Omental fat pad (tissue), 4 donors: ENCODE measurements around the gene FGF2. TPM values are rescaled to one million over a fixed set of nuclear protein-coding genes. Genes with fewer than 3 reads are reported as not detected.
A peak's percentile ranks its signal among the peaks of the same experiment; 100 is the strongest.
"Not testable (repeated sequence)": the region's sequence is repeated elsewhere in the genome, so short reads cannot be mapped to it uniquely, and the experiment has no call there.

Source experiments
- ATAC-seq: fragments of 150-250 bp; one replicate; pipeline ENCODE4 v1.9.1; 2016; ENCODE audit warnings: mild to moderate bottlenecking, moderate library complexity; ENCODE audit not compliant: low FRiP score
- DNase-seq: peaks from one replicate; pipeline ENCODE4 v3.0.0-alpha.2; 2019; ENCODE audit warnings: low spot score
- CTCF ChIP-seq, 3 donors: fragments of 450-650 bp; IDR thresholded peaks; one replicate each; pipeline ENCODE4 v1.5.1; 2016 to 2017; ENCODE audit warnings: antibody characterized with exemption in 3 of 3, mild to moderate bottlenecking in 3 of 3, moderate library complexity in 2 of 3
- total RNA-seq, 4 donors: library from RNA; depleted of rRNA; stranded (reverse); fragments of >200 nt; gene quantifications; one replicate each; pipeline ENCODE4 v1.1.0, GENCODE V29; 2016

The FGF2 gene
- total RNA-seq, 4 donors from 2014 or later, result 22.0 to 50.9 (median 27.7) TPM

GRCh38 chr4:122847931-122848330, 21.3 kb downstream of the FGF2 start:
- no peak for TF ChIP-seq CTCF (IDR thresholded peaks at IDR 0.05)
- no peak for DNase-seq

GRCh38 chr4:122849789-122850188, 23.2 kb downstream of the FGF2 start:
- not testable (repeated sequence) for DNase-seq, ATAC-seq

More at GRCh38 chr4:122847931-122848330, 21.3 kb downstream of the FGF2 start:
- ATAC-seq, result no peak

GRCh38 chr4:122851568-122851967, 24.9 kb downstream of the FGF2 start:
- no peak for TF ChIP-seq CTCF (IDR thresholded peaks at IDR 0.05)
- DNase-seq (no peak), ATAC-seq (no peak)

DNA sequence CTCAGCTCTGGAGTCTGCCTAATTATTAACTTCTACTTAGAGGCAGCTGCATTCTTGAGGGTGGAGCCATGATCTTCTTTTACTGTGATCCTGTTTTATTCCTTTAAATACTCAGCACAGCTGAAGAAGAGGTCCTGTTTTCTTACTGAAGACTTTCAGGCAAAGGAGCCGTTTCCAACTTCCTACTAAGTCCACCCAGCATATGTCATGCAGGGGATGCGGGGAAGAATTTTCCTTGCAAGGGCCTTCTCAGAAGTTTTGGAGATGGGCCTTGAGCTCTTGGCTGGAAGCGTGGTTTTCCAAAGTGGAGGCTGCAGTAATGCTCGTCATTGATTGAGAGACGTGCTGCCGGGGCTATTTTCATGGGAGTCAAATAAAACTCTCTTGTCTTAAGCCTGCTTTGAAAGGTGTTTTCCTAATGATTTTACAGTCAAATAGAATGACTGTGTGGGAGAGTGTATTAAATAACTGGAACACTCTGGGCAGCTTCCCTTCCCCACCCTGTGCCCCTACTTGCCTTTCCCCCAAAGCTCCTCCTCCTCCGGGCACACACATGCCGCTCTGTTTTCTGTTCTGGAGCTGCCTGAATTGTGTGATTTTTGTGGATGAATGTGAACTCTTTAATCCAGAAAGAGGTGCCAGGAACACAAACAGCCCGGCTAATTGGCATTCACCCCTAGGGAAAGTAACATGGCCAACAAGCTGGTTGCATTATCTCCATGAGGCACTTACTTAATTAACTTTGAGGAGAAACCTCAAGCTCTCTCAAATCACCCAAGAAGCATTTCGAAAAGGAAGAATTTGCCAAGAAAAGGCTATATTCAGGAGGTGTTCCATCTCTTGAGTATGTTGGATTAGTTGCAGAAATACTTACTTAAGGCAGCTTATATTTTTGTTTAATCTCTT, 28.1 kb downstream of the FGF2 start:
- DNase-seq (no peak), ATAC-seq (peak; percentile 83)
- no peak for TF ChIP-seq CTCF (IDR thresholded peaks at IDR 0.05)

GRCh38 chr4:122855353-122855890, 28.8 kb downstream of the FGF2 start:
- no peak for DNase-seq
- TF ChIP-seq CTCF (IDR thresholded peaks at IDR 0.05), result no peak
- ATAC-seq, result no peak

DNA sequence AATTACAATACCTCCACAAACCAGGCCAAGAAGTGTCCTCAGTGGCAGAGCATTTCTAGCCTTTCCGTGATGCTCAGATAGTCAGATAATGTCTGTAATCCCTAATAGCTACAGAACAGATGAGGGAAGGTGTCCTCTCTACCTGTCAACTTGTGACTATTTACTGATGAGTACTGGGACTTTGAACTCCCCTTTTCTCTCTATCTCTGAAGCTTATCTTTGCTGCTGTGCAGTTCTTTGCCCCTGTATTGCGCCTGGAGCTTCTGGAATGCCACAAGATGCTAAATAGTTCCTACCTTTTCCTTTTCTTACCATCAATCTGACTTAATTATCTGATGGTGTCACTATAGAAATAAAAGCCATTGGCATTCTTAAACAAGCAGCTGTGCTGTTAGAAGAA, 30.5 kb downstream of the FGF2 start:
- no peak for ATAC-seq
- DNase-seq, result no peak
- TF ChIP-seq CTCF (IDR thresholded peaks at IDR 0.05), result no peak

- DNase-seq (no peak), ATAC-seq (no peak)
- TF ChIP-seq CTCF (IDR thresholded peaks at IDR 0.05), result no peak
These were observed 32.1 kb downstream of the FGF2 start for GRCh38 chr4:122858705-122859104.
